GM23248 (cell line): ENCODE measurements around the gene SPEM1.

Experiments used
- EZH2 ChIP-seq: fragments of 200-600 bp; sonication (generic); IDR thresholded peaks from 2 replicates; pipeline ENCODE4 v1.6.1; 2018; ENCODE audit warnings: antibody characterized with exemption, mild to moderate bottlenecking; ENCODE audit not compliant: insufficient read depth, poor library complexity, severe bottlenecking
- EZH2phosphoT487 ChIP-seq: fragments of 200-600 bp; sonication (generic); IDR thresholded peaks from 2 replicates; pipeline ENCODE4 v1.6.1; 2018; ENCODE audit warnings: antibody characterized with exemption, moderate library complexity, mild to moderate bottlenecking, low read depth; ENCODE audit not compliant: insufficient read depth

DNA sequence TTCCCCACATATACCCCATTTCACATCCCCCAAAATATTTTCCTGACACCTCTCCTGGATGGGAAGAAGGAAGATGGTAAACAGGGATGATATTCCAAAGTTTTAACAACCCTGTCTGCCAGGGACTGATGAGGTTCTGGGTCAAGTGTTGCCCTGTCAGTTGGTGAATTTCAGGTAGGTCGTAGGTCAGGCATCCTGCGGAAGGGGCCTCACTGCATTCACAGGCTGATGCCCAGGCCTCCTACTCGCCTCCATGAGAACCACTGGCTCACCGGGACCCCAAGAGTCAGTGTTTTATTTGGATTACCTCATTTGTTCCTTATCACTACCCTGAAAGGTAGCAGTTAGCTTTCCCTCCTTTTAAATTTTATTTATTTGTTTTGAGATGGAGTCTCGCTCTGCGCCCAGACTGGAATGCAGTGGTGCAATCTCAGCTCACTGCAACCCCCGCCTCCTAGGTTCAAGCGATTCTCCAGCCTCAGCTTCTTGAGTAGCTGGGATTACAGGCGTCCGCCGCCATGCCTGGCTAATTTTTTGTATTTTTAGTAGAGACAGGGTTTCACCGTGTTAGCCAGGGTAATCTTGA is 48.8 kb downstream of the SPEM1 start:
- no peak for TF ChIP-seq EZH2phosphoT487
- no peak for TF ChIP-seq EZH2
